T-helper 9 cell (primary cell): Measurements from ENCODE around the gene EXOC4.

Experiments used
- DNase-seq: peaks from one replicate; pipeline ENCODE4 v3.0.0-alpha.2; 2020

Gene EXOC4

GRCh38 chr7:133724148-133724547, 471.3 kb downstream of the EXOC4 start:
- DNase-seq: no peak

GRCh38 chr7:133724694-133725093, 471.8 kb downstream of the EXOC4 start:
- no peak for DNase-seq

GRCh38 chr7:133727476-133728214, 474.8 kb downstream of the EXOC4 start:
- no peak for DNase-seq

DNA sequence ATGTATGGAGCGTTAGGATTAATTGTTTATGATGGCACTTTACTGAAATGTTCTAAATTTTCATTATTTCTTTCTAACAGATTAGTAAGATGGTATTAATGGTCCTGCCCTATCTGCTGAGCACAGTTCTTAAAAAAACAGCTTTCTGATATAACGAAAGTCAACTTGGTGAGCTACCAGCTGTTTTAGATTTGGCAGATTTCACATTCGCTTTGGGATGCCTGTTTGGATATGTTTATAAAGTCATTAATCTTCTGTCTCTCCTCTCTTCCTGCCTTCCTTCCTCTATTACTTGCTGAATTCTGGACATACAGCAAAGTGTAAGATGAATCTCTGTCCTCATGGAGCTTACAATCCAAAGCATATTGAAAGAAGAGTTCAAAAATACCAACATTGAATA, 477.5 kb downstream of the EXOC4 start:
- no peak for DNase-seq

DNA sequence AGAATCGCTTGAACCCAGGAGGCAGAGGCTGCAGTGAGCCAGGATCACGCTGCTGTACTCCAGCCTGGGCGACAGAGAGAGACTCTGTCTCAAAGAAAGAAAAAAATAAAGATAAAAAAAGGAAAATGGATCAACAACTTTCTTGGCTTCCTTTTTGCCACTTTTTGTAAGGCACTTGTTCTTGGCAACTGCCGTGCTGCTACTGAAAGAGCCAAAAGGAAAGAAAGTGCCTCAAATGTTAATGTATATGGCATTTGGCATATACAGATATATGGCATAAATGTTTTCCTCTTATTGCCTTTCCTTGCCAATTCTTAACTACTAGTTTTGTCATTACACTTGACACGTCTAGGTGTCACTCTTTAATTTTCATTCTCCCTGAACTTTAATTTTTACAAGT, 480.5 kb downstream of the EXOC4 start:
- DNase-seq: no peak

GRCh38 chr7:133735222-133735621, 482.3 kb downstream of the EXOC4 start:
- DNase-seq: no peak

- DNase-seq: no peak
These were observed 486.9 kb downstream of the EXOC4 start for GRCh38 chr7:133739817-133740216.

DNA sequence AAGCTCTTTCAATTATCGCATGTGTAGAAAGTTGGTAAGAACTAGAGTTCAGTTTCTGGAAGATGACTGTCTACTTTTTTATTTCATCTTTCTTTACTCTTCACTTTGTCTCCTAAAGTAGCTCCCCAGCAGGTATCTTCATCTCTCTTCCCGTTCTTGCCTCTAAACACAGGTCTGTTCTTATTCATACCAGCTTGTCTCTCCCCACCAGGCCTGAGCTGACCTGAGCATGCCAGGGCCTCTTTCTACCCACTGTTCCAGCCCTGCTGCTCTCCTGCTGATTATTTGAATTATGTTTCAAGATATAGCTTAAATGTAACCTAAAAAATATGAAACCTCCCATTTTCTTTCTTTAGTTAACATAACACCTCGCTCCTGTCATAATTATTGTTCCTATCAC, 488.2 kb downstream of the EXOC4 start:
- DNase-seq: no peak

- no peak for DNase-seq
These were observed 488.8 kb downstream of the EXOC4 start for GRCh38 chr7:133741703-133742102.

- no peak for DNase-seq
These were observed 490.0 kb downstream of the EXOC4 start for GRCh38 chr7:133742709-133743538.

- no peak for DNase-seq
These were observed 491.6 kb downstream of the EXOC4 start for GRCh38 chr7:133744451-133744850.

GRCh38 chr7:133746305-133746704, 493.4 kb downstream of the EXOC4 start:
- DNase-seq: no peak

- no peak for DNase-seq
These were observed 494.0 kb downstream of the EXOC4 start for GRCh38 chr7:133746847-133747246.

GRCh38 chr7:133748443-133749407, 495.8 kb downstream of the EXOC4 start:
- DNase-seq: no peak

DNA sequence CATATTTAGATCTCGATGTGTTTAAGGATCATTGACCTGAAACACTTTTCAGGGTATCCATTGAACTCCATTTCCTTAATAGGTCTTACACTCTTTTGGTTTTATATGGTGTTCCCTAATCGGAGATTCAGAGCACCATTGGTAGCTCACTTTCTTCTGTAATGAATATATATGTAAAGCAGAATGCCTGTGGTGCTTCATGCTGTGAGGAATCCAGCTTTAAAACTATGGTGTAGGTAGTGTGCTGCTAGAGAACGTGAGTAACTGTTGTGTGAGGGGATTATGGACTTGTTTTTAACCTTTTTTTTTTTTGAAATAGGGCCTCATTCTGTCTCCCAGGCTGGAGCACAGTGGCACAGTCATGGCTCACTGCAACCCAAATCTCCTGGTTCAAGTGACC, 497.4 kb downstream of the EXOC4 start:
- DNase-seq: no peak

GRCh38 chr7:133751079-133751478, 498.2 kb downstream of the EXOC4 start:
- no peak for DNase-seq

- DNase-seq: no peak
These were observed 500.6 kb downstream of the EXOC4 start for GRCh38 chr7:133753513-133753912.

DNA sequence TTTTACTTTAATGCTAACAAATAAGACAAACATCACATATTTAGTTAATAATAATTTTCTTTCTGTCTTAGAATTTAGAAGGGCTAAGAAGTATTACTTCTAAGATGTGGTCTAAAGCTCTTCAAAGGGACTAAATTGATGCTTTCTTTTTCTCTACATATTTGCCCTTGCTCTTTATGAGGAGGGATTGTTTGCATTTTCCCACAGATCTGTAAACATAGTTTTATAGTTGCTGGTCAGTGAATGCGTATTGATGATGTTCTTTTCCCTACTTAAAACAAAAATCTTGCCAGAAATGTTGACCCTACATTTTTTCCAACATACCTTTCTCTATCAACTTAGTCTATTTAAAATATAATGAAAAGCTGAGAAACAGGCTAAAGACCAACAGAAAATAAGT, 501.8 kb downstream of the EXOC4 start:
- no peak for DNase-seq

DNA sequence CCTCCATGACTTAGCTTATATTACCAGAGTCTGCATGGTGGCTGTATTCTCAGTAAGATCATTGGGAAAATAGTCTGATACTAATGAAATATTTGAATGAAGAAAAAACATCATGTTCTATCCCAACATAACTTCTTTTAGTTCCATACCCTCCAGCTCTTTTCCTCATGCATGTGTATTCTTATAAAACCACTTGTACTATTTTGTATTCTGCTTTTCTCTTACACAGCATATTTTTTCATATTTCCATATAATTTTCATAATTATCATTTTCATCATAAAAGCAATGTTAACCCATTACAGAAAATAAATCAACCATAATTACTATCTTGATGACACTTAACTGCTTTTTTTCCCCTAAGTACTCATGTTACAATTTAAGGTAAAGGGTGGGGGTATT, 503.0 kb downstream of the EXOC4 start:
- no peak for DNase-seq

DNA sequence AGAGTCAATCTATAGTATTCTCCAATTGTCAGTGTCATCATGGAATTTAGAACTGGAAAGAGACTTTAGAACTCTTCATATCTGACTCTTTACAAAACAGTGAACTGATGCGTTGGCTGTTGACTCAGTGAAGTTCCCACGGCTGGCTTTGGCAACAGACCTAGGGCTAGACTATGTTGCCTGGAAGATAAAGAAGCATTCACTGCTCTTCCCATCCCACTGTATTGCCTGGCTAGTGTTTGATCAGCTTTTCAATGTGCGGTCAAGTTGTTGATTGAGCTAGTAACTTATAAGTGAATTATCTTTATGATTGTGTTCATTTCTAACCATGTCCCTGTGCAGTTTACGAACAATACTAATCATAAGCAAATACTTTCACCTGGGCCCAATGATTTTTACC, 508.6 kb downstream of the EXOC4 start:
- DNase-seq: no peak

GRCh38 chr7:133763076-133763640, 510.3 kb downstream of the EXOC4 start:
- no peak for DNase-seq

GRCh38 chr7:133769668-133770067, 516.8 kb downstream of the EXOC4 start:
- no peak for DNase-seq
